Right hindlimb (tissue), 1 donor: Measurements from ENCODE around the gene CAPRIN1.

Experiments
- DNase-seq: peaks from one replicate; pipeline ENCODE4 v3.0.0-alpha.2; 2018

The CAPRIN1 gene

DNA sequence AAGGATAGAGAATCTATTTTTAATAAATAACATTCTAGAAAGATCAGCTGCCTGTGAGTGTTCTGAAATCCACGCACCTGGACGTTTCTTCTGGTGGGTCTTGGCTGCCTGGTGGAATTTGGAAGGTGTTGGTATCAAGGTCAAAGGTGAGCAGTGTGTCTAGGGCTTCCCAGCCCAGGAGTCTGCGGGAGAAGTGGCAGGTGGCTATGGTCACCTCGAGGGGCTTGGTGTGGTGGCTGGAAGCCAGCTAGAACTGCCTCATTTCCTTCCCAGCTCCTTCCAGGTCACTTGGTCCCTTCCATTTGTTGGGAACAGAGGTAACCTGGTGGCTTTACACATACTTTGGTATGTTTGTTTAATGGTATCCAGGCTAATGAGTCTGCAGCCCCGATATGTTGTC lies 95.3 kb downstream of the CAPRIN1 start:
- DNase-seq, result no peak

DNA sequence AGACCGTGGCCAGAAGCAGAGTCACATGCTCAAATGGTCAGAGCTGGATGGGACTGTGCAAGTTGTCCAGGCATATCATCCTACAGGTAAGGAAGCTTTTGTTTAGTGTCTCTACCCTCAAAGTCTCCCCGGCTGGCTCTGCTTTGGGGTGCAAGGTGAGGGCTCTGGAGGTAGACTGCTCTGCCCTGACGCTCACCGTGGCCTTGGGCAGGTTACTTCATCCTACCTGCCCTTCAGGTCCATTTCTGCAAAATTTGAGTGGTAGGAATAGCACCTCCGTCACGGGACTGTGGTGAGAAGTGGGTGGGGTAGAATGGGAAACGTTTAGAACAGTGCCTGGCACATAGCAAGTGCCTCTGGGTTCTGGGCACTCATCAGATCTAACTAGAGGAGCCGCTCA lies 96.0 kb downstream of the CAPRIN1 start:
- no peak for DNase-seq

DNA sequence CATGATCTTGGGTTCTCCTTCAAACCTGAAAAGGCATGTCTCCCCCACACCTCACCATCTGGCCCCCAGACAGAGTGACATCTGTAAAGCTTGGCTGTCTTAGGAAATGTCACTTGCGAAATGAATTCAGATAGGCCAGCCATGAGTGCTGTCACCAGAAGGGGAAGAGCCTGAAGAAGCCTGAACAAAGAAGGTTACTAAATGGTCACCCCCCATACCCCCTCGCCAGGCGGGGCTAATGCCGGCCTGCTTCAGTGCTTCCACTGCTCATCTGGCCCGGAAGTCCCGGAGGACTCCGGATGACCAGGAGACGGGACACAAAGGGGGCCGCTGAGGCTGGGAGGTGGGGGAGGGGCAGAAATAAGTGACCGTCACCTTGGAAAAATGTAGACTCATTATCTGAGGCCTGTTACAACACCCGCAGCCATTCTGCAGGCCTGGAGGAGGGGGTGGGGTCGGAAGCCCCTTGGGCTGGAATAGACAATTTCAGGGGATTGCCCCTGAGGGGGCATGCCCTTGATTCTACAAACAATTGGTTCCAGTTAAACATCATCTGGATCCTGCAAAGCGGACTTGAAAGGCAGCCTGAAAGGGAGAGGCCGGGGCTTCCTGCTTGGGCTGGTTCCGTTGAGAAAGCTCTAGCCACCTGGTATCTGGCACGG lies 97.1 kb downstream of the CAPRIN1 start:
- DNase-seq, result no peak

DNA sequence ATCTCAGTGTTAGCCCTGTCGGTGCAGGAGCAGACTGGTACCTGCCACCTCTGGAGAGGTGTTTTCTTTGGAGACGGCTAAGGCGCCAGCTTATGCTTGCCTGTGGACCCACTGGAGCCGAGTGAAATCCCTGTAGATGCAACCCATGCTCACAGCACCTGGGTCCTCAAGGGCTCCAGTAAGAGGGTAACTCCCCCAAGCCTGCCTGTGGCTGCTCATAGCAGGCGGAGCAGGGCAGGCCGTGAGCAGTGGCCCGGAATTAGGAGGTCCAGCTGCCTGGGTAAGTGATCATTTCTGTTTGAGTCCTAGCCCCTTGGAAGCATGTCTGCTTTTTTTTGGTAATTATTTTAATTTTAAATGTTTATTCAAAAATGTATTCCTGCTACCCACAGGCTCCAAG lies 97.7 kb downstream of the CAPRIN1 start:
- DNase-seq, result no peak

DNA sequence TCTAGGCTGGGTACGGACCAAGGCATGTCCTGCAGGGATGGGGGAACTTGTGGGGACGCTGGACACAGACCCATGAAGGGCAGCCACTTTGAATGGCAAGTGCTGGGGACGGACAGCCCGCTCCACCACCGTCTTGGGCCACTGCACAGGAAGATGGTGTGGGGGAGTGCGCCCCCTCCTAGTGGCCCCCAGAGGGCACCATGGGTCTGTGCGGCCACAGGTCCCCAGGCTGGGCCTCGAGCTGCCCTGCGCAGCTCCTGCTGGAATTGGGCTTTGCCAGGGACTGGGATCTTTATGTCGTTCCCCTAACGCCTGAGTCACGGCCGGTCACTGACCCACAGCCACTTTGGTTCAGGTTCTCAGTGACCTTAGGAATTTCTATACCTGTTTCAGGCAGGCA lies 98.3 kb downstream of the CAPRIN1 start:
- DNase-seq, result no peak

DNA sequence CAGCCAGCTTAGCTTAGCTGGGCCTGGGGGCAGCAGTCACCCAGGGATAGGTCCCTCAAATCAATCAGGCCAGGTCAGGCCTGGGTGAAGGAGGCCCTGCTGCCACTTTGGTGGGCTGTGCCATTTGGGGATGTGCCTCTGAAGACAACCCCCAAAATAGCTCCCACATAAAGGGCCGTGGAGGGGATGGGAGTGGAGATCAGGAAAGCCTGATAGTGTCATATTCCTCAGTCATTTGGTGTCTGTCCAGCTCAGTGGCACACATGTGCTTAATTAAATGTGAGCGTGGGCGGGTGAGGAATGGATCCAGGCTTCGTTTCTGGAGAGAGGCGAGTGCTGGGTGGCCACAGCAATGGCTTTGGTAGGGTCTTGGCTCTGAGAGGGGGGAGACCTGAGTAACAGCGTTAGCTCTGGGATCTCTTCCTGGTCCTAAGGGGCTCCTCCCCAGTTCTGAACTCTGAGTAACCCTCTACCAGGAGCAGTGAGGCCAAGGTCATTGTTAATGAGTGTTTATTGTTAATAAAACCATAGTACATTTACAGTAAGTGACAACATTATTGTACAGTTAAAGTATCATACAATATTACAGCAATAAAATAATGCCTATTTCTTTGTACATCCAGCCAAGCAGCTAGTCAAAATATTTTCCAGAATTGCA lies 99.1 kb downstream of the CAPRIN1 start:
- no peak for DNase-seq
